Choroid plexus epithelial cell (primary cell): ENCODE measurements around the gene DSEL.

Source experiments
- DNase-seq: peaks from one replicate; pipeline ENCODE4 v3.0.0-alpha.2; 2010; ENCODE audit warnings: low read depth
- H3K4me3 ChIP-seq: 2 replicates; pipeline ENCODE4 v1.5.1; 2011; ENCODE audit warnings: low read depth, mild to moderate bottlenecking, control low read depth, low read length, moderate library complexity
- CTCF ChIP-seq: conservative IDR thresholded peaks from 2 replicates; pipeline ENCODE4 v1.5.1; 2011; ENCODE audit warnings: low read depth, mild to moderate bottlenecking, control low read depth, inconsistent platforms, low read length, moderate library complexity

Gene DSEL

GRCh38 chr18:67514901-67515540, 1.5 kb downstream of the DSEL start:
- peak overlapping the region; percentile 90 for H3K4me3 ChIP-seq
- TF ChIP-seq CTCF: no peak
- peak; percentile 33 for DNase-seq

- no peak for TF ChIP-seq CTCF
- no peak for DNase-seq
- H3K4me3 ChIP-seq: peak overlapping the region; percentile 90
Observed at GRCh38 chr18:67514465-67514864, 2.1 kb downstream of the DSEL start.

GRCh38 chr18:67513280-67513679, 3.2 kb downstream of the DSEL start:
- H3K4me3 ChIP-seq: no peak overlapping the region
- peak; percentile 59 for TF ChIP-seq CTCF
- peak; percentile 73 for DNase-seq

GRCh38 chr18:67511840-67512239, 4.7 kb downstream of the DSEL start:
- no peak for TF ChIP-seq CTCF
- H3K4me3 ChIP-seq: no peak overlapping the region
- no peak for DNase-seq

GRCh38 chr18:67510831-67511230, 5.7 kb downstream of the DSEL start:
- no peak for DNase-seq
- no peak overlapping the region for H3K4me3 ChIP-seq
- no peak for TF ChIP-seq CTCF

- peak; percentile 37 for DNase-seq
- TF ChIP-seq CTCF: no peak
- no peak overlapping the region for H3K4me3 ChIP-seq
Observed at GRCh38 chr18:67509741-67510391, 6.7 kb downstream of the DSEL start.

GRCh38 chr18:67508146-67508545, 8.4 kb downstream of the DSEL start:
- no peak for TF ChIP-seq CTCF
- H3K4me3 ChIP-seq: no peak overlapping the region
- DNase-seq: peak; percentile 63
